HG03135 (cell line): ENCODE measurements around the gene ARVCF.
"Not testable (repeated sequence)": the region's sequence is repeated elsewhere in the genome, so short reads cannot be mapped to it uniquely, and the experiment has no call there.

ENCODE experiments used
- ATAC-seq: cut with Tn5 transposase; IDR thresholded peaks from one replicate; pipeline ENCODE4 v1.9.1; 2021; ENCODE audit warnings: mild to moderate bottlenecking, moderate library complexity; ENCODE audit not compliant: unreplicated experiment

Gene ARVCF

DNA sequence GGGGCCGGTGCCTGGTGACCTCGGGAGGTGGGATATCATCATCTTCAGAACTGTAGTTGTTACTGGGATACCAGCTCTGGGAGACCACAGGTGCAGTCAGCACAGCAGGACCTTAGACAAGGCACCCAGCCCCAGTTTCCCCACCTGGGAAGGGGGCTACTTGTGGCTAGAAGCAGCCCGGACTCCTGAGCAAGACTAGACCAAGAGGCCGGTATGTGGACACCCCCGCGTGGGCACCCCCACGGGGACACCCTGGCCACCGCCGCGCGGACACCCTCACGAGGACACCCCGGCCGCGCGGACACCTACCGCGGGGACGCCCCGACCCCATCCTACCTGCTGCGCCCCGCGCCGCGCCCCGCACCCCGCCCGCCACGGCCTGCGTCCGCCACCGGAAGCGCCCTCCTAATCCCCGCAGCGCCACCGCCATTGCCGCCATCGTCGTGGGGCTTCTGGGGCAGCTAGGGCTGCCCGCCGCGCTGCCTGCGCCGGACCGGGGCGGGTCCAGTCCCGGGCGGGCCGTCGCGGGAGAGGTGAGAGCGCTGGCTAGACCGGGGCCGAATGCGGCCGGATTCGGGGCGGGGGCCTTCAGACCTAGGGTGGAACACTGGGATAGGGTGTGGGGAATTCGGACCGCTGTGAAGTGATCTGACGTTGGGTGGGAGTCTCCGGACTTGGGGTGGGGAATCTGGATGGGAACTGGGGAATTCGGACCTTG lies 75.1 kb downstream of the ARVCF start, which contains the start of the genes COMT and TXNRD2:
COMT (plus strand) TSS at position 408 of the 718 bp plus-strand sequence. CDS start 20,755 bp downstream, outside the sequence.
TXNRD2 (minus strand) TSS at position 454 of the 718 bp plus-strand sequence; CDS start at position 439, 15 bp downstream.
- ATAC-seq = no peak

DNA sequence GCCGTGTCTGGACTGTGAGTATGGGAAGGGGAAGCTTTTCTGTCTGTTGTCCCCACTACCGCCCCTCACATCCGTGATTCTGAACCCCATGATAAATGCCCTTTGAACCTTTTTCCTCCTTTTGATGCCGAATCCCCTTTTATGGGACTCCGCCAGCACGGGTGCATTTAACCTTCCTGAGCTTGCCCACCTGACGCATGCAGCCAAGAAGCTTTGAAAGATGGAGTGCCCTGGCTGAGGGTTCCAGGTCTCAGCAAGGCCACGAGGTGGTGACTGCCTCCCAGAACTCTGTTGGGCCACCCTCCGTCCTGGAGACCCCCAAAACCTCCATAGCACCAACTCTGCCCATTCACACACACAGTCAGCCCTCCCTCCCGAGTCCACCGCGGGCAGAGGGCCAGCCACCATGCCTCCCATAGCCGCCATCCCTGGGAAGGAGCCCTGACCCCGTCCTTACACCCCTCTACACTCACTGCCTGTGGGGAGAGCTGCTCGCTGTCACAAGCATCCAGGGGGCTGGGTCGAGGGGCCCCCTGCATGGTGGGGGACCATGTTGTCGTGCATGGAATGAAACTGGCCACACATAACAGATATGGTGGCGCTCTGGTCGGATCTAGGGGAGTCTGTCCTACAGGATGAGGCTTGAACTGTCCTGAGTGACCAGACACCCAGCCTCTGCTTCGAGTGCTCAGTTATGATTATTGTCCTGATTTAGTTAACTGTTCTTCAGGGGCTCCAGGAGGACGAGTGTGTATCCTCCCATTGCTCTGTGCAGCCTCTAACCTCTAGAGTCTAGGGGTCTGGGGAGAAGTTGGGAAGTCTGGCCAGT lies 75.9 kb downstream of the ARVCF start:
- ATAC-seq = no peak

DNA sequence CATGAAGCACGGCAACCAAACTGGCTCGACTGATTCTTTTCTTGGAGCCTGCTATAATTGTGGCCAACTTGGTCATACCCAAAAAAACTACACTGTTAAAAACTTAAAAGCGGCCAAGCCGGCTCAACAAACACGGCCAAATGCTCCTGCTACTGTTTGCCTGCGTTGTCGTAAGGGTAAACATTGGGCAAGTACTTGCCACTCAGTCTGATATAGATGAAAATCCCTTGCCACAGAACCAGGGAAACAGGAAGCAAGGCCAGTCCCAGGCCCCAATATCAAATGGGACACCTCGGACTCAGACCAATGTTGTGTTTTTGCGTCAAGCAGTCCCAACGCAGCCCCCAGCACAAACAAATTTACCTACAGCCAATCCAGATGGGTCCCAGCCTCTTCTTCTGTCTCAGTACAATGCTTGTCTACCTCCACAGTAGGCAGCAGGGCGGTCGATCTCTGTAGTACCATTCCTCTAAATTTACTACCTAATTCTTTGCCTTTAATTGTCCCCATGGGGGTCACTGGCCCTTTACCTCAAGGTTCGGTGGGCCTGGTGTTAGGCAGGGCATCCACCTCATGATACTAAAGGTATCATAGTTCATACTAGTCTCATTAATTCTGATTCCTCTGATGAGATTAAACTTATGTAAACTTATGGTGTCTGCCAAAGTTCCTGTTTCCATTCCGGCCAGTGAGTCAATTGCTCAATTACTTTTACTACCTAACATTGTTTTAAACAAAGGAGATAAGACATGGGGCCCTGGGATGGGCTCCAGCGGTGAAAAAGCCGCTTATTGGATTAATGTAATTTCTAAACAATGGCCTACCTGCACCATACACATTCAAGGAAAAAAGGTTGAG lies 78.8 kb downstream of the ARVCF start:
- no peak for ATAC-seq

DNA sequence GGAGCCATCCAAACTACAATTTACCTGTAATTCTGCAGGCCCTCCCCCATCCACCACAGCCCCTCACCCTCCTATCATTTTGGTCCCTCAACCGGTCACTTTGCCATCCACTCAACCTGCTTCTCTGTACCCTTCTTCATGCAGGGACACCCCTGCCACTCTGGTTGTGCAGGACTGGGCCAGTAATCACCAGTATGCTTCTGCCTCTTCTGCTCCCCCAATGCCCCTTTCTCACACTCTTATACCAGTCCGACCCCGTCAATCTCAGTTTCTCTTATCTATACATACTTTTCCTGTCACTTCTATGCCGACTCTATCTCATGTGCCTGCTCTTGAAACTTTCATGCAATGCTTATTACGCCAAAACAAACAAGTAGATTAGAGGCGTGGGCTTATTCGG lies 80.1 kb downstream of the ARVCF start:
- ATAC-seq = no peak

DNA sequence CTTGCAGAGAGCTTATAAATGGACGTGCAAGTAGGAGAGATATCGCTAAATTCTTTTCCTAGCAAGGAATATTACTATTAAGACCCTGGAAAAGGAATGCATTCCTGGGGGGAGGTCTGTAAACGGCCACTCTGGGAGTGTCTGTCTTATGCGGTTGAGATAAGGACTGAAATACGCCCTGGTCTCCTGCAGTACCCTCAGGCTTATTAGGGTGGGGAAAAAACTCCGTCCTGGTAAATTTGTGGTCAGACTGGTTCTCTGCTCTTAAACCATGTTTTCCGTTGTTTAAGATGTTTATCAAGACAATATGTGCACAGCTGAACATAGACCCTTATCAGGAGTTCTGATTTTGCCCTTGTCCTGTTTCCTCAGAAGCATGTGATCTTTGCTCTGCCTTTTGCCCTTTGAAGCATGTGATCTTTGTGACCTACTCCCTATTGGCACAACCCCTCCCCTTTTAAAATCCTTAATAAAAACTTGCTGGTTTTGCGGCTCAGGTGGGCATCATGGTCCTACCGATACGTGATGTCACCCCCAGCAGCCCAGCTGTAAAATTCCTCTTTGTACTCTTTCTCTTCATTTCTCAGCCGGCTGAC lies 81.4 kb downstream of the ARVCF start:
- ATAC-seq = not testable (repeated sequence)

DNA sequence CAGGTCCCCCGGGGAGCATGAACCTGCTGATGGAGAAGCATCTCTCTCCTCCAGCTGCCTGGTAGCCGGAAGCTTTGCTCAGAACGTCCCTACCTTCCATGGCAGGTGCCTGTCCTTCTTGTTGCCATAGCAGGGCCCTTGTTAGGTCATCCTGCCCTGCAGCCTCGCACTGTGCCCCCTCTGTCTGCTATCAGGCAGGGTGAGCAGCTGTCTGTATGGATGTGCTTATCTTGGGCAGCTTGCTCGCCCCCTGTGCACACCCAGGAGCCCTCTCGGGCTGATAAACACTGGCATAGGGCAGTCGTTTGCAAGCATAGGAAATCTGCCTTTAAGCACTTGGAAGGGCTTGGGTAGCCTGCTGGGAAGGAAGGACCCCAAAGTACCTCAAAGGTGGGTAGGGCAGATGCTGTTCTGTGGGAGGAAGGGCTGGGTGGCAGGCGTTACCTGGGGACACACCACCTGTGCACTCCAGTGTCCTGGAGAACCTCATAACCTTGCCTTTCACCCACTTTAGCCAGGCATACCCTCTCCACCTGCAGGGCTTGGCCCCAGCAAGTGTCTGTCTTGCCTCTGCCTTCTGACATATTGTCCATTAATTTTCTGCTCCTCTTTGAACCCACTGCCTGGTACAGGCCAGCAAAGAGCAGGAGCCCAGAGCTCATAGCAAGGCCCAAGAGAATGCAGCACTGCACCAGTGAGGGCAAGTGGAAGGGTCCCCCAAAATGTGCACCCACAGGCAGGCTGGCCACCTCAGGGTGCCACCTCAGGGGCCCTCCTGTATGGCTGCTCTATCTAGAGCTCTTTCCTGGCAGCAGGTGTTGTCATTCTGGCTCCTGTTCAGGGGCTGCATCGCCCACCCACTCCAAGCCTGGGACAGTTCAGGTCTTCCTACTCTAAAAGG lies 83.0 kb downstream of the ARVCF start:
- ATAC-seq = no peak

DNA sequence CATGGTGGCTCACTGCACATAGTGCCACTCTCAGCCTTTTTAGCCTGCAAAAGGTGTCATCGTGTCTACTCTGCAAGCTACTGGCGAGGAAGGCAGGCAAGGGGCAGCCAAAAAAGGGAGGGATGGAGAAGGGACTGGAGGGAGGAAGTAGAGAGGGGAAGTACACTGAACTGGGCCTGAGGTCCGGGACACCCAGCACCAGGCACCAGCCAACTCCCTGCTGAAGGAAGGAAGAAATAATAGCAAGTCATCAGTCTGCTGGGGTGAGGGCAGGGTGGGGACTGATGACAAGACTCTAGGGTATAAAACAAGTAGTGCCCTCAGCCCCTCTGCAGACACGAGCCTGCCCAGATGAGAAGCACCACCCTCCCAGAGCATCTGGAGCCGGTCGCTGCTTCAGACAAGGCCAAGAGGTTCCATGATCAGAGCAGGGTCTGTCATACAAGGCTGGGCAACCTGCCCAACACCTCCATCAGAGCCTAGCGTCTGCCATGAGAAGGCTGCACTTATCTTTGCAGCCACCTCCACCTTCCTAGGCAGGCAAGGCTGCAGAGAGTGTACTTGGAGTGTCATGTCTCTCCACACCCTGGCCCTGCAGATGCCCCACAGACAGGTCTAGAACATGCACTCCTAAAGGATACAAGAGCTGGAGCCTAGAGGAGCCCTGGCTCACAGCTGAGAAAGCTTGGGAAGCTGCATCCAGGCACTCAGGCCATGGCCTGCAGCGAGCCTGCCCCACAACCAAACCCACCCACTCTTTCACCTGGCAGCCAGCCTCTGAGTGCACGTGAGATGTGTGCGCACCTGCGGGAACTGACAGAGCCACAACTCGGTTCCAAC lies 84.0 kb downstream of the ARVCF start:
- no peak for ATAC-seq

DNA sequence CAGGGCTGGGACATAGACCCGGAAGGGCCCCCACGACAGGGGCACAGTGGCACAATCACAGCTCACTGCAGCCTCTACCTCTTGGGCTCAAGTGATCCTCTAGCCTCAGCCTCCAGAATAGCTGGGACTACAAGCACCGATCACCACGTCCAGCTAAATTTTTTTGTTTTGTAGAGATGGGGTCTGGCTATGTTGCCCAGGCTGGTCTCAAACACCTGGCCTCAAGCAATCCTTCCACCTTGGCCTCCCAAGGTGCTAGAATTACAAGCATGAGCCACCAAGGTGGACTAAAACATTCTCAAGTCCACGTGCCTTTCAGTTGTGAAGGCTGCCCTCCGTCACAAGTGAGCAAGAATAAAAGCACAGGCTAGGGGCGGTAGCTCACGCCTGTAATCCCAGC lies 85.1 kb downstream of the ARVCF start:
- no peak for ATAC-seq

DNA sequence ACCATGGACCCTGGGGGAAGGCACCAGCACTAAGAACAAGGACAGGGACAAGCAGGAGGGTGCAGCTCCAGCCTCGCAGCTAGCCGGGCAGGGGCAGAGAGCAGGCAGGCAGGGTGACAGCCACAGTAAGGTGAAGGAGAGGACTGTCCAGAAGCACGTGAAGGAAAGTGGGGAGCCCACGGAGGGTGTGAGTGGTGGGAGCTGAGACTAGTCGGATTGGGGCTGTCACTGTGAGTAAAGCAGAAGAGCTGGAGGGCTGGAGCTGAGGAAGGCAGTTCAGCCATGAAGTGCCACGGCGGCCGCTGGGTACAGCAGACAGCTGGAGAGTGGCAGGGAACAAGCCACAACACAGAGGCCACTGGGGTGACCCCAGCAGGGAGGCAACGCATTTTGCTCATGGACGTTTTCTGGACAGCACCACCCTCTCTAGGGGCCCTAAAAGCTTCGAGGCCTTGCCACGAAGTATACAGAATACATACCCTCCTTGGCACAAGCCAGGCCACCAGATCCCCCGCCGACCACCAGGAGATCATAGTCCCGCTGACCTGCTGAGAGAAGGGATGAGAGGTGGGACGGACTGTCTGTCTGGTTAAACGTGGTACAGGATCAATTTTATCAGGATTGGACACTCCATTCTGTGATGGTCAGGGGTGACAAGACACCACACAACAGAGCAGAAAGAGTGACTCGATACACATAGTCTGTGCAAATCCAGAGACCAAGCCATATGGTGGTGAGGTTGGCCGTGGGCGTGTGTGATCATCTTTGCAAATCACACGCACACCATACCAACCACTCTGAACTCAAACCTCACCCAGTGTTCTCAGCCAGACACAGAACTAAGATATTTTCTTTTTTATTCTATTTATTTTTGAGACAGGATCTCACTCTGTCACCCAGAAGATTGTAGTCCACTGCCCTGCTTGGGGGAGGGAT lies 85.8 kb downstream of the ARVCF start:
- ATAC-seq = no peak

DNA sequence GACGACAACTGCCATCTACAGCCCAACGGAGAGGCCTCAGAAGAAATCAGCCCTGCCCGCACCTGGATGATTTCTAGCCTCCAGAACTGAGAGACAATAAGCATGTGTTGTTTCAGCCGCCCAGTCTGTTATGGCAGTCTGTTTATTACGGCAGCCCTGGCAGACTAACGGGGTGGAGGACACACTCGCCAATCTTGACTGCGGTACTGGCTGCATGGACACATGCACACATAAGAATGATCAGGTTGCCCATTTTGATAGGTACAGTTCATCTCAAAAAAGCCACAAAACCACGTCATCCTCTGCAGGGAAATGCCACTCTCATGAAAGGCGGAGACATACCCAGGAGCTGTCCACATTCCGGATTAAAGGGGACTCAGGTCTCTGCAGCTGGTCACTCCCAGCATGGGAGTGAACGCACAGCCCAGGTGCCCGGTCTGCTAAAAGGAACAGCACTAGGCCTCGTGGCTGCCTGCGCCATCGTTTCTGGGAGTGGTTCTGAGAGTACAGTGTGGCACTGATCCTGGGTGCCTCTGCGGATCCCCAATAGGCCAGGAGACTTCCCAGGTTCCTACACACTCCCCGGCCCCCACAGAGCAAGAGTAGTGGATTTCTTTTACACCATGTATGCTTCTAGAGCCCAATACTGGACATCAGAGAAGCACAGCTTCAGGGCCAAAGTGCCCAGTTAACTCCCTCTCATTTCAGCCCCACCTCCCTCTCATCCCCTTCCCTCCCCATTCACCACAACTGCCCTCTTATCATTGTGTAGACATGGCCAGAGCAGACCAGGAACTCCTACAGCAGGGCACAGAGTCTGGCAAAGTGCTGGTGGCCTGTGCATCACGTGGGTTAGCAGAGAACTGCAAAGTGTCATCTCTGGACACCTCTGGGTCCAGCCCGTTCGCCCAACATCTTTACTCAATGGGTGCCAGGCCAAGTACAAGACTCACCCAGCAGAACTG lies 86.8 kb downstream of the ARVCF start:
- no peak for ATAC-seq

DNA sequence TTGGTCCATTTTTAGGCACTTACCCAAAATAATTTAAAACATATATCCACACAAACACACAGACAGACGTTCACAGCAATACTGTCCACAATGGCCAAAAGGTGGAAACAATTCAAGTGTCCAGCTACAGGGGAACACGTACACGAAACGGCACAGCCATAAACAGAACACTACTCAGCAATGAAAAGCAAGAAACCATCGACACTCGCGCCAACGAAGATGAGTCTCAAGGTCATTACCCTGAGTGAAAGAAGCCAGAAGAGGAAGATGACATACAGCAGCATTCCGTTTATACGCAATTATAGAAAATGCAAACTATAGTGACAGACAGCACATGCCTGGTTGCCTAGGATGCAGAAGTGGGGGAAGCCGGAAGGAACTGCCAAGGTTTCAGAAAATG lies 88.4 kb downstream of the ARVCF start:
- no peak for ATAC-seq

DNA sequence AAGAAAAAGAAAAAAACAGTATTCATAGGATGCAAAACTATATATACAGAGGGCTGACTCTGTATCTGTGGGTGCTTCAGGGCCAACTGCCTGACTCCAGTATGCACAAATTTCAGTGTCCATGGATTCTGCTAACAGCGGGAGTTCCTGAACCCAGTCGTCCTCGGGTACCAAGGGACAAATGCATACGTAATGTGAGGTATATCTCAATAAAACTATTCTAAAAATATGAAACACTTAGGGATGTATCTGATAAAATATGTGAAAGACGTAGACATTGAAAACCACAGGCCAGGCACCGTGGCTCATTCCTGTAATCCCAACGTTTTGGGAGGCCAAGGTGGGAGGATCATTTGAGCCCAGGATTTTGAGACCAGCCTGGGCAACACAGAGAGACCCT lies 88.9 kb downstream of the ARVCF start:
- ATAC-seq = no peak

DNA sequence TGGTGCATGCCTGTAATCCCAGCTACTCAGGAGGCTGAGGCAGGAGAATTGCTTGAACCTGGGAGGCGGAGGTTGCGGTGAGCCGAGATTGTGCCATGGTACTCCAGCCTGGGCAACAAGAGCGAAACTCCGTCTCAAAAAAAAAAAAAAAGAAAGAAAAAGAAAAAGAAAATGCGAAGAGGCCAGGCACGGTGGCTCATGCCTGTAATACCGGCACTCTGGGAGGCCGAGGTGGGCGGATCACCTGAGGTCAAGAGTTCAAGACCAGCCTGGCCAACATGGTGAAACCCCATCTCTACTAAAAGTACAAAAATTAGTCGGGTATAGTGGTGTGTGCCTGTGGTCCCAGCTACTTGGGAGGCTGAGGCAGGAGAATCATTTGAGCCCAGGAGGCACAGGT lies 90.6 kb downstream of the ARVCF start:
- not testable (repeated sequence) for ATAC-seq

DNA sequence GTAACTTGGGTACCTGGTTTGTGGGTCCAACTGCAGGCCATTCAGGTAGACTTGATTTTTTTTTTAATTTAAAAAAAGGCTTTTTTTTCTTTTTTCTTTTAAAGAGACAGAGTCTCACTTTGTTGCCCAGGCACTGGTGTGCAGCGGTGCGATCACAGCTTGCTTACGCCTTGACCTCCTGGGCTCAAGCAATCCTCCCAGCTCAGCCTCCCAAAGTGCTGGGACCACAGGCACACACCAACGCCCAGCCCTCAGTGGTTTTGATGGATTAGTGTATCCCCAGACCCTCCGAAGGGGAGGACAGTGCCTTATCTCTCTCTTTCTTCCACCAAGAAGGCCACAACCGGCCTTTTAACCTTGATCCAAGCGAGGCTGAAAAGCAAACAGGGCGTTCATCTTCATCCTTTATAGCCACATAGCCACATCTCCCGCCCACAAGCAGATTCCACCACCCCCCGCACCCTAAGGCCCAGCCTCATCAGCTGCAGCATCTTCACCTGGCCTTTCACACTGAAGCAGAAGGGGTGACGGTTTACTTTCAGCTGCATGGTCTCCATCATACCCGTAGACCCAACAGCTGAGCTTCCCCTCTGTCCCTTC lies 92.6 kb downstream of the ARVCF start:
- no peak for ATAC-seq

DNA sequence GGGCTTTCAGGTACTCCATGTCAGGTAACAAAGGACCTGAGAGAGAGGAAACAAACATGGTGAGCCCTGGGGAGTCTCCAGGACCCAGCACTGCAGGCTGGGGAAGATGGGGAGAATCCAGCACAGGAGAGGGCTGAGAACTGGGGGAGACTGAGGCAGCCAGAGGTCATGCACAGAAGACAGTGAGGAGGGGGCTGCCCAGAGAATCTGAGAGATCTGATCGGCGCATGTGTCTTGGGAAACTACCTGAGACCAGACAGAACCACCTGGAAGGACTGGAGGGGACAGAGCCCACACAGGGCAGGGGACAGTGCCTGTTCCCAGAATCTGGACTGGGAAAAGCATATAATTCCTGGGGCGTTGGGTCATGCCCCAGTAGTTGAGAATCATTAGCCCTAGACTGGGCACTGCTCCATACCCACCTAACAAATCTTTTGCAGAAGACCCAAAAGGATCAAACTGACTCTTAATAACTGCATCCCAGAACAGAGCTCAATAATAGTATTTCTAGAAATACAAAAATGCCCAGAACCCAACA lies 95.0 kb downstream of the ARVCF start:
- ATAC-seq = no peak
